Sigmoid colon (tissue), 3 donors: ENCODE results near the gene BCL2L2.

ENCODE experiments used
- CTCF ChIP-seq, 4 experiments: fragments of 450-650 bp in 3 of 4; fragments of 200-600 bp in 1 of 4; IDR thresholded peaks; one replicate each; pipeline ENCODE4 v1.5.1; 2016 to 2019; ENCODE audit warnings: antibody characterized with exemption in 4 of 4, mild to moderate bottlenecking in 3 of 4, moderate library complexity in 2 of 4
- POLR2A ChIP-seq, 2 donors: fragments of 450-650 bp; IDR thresholded peaks; one replicate each; pipeline ENCODE4 v1.6.1; 2016; ENCODE audit warnings: antibody characterized with exemption in 2 of 2, mild to moderate bottlenecking in 2 of 2, moderate library complexity in 2 of 2

DNA sequence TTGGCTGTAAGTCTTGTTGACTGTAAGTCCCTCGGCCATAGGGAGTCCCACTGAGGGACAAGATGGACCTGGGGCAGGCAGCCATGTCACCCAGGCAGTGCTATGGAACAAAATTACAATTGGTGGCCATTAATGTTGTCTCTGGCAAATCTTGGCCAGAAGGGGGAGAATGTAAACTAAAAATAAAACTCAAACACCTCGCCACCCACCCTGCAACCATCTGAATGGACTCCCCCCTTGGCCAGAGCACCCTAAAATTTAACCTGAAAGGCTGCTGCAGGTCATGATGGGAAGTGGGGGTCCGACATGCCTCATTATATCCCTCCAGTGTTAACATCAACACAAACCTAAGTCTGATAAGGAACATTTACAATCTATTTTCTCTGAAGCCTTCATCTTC lies 37.8 kb downstream of the BCL2L2 start:
- no peak for TF ChIP-seq CTCF (IDR thresholded peaks at IDR 0.05)
- TF ChIP-seq POLR2A (IDR thresholded peaks at IDR 0.05) = no peak
